Measurements from ENCODE around the gene CD9. TPM values are rescaled to one million over a fixed set of nuclear protein-coding genes. Genes with fewer than 3 reads are reported as not detected.
A peak's percentile ranks its signal among the peaks of the same experiment; 100 is the strongest.

CD9 gene
- total and polyA plus RNA-seq, 12 donors = 14.9 to 461 (median 276) TPM

DNA sequence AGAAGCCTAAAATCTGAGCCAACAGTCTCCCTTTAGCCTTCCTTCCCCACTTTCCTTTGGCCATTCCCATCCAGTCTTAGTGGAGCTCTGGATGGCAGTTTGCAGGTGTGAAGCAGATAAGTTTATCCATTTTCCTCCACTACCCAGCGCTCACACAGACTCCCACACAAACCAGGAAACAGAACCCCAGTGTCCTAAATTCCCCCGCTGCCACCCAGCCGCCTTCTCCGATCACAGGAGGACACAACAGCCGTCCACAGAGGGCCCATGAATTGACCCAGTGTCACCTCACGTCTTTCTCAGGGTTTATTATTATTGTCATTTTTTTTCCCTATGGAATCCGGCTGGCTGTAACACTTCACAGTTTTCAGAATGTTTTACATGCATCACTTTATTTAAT is 16.4 kb downstream of the CD9 start:
- H3K4me1 ChIP-seq (replicated peaks in 1 of 2) = peaks cover 46 to 75% of the 10 kb centered on the region in 2 donors
- DNase-seq = no peak
- WGBS, 4 donors = 77 to 83% (median 82%) methylated on average over 7 of the region's 7 CpGs
- intact Hi-C loops (cut with DNase I) = no loop called here
- no peak overlapping the region for H3K4me3 ChIP-seq
- TF ChIP-seq, protein P1, sequence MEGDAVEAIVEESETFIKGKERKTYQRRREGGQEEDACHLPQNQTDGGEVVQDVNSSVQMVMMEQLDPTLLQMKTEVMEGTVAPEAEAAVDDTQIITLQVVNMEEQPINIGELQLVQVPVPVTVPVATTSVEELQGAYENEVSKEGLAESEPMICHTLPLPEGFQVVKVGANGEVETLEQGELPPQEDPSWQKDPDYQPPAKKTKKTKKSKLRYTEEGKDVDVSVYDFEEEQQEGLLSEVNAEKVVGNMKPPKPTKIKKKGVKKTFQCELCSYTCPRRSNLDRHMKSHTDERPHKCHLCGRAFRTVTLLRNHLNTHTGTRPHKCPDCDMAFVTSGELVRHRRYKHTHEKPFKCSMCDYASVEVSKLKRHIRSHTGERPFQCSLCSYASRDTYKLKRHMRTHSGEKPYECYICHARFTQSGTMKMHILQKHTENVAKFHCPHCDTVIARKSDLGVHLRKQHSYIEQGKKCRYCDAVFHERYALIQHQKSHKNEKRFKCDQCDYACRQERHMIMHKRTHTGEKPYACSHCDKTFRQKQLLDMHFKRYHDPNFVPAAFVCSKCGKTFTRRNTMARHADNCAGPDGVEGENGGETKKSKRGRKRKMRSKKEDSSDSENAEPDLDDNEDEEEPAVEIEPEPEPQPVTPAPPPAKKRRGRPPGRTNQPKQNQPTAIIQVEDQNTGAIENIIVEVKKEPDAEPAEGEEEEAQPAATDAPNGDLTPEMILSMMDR (IDR thresholded peaks at IDR 0.05) = no peak
- no peak for TF ChIP-seq POLR2A (IDR thresholded peaks at IDR 0.05)
- no peaks in the 10 kb centered on the region for H3K9me3 ChIP-seq (replicated peaks in 1 of 3)
- no peaks in the 10 kb centered on the region for H3K36me3 ChIP-seq (replicated peaks in 1 of 2)
- H3K27me3 ChIP-seq = no peaks in the 10 kb centered on the region
- H3K27ac ChIP-seq = peak overlapping the region; percentile 19 to 91 (median 78)

DNA sequence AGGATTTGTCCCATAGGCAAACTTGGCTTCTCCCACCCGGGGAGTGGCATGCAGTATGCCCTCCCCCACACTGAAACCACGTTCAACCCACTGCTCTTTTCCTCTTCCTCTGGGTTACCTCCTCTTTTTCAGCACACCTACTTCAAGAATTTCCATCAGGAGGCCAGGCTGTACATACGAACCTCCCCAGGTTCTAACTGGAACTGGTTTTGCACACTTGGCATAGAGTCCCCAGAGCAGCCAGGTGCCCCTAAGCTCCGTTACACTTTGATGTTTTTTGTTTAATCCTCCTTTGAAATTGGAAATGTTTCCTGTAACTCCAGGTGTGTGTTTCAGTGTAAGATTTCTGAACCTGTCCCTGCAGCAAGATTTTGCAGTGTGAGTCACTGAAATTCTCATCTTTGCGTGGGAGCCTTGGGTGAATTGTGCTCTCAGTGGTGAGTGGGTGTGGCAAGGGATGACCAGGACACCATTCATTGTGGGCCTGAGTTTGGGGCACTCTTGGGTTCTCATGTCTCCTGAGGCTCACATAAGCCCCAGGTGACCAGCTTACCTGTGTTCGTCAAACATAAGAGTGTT is 18.2 kb downstream of the CD9 start:
- Histone ChIP-seq H3K36me3 (replicated peaks in 1 of 2) (no peaks in the 10 kb centered on the region), H3K4me1 (replicated peaks in 1 of 2) (peaks cover 52 to 85% of the 10 kb centered on the region in 2 donors), H3K4me3 (no peak overlapping the region), H3K27me3 (no peaks in the 10 kb centered on the region), H3K9me3 (replicated peaks in 1 of 3) (no peaks in the 10 kb centered on the region), H3K27ac (peak overlapping the region in 1 of 5 donors; percentile 91)
- intact Hi-C loops (cut with DNase I) = no loop called here
- DNase-seq = no peak
- whole genome bisulfite sequencing, 4 donors = 71 to 81% (median 77%) methylated on average over 6 of the region's 6 CpGs
- TF ChIP-seq, protein P1 (IDR thresholded peaks at IDR 0.05) = no peak
- no peak for TF ChIP-seq POLR2A (IDR thresholded peaks at IDR 0.05)

DNA sequence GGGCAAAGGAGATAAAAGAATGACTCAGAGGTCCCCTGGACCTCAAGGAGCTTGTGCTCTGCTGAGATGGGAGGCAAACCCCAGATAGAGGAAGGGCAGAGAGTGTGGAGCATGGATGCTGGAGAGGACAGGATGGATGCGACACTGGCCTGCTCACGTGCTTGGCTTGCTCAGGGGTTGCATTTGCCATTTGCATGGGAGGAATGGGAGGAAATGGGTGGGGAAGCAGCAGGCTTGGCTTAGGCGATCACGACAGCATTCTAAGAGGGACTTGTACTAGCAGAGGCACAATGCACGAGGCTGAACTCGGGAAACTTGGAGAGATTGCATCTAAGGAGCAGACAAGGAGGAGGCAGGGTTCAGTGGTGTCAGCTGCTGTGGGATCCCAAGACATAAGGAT is 19.8 kb downstream of the CD9 start:
- Histone ChIP-seq H3K9me3 (replicated peaks in 1 of 3) (no peaks in the 10 kb centered on the region), H3K27me3 (no peaks in the 10 kb centered on the region), H3K36me3 (replicated peaks in 1 of 2) (no peaks in the 10 kb centered on the region), H3K27ac (peak overlapping the region in 1 of 5 donors; percentile 65), H3K4me1 (replicated peaks in 1 of 2) (peaks cover 50 to 85% of the 10 kb centered on the region in 2 donors), H3K4me3 (no peak overlapping the region)
- no peak for DNase-seq
- intact Hi-C loops (cut with DNase I) = no loop called here
- no peak for TF ChIP-seq POLR2A (IDR thresholded peaks at IDR 0.05)
- TF ChIP-seq, protein P1 (IDR thresholded peaks at IDR 0.05) = no peak
- WGBS, 4 donors = 76 to 88% (median 86%) methylated on average over 6 of the region's 6 CpGs

DNA sequence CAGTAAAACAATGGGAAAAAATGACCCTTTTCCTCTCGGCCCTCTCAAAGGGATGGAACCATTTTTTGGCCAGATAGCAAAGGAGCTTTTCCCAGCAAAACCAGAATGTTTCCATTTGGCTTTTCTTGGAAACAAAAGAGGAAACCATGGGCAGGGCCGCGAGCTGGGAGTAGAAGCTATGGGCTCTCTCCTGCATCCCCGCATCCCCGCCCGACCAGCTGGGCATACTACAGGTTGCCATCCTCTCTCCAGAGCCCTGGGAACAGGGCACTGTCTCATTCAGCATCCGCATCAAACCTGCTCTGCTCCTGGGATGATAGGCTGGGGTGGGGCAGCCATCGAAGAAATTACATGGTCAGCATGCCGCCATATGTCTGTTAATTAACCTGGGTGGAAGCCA is 20.9 kb downstream of the CD9 start:
- no peak overlapping the region for H3K4me3 ChIP-seq
- peaks cover 48 to 85% of the 10 kb centered on the region in 2 donors for H3K4me1 ChIP-seq (replicated peaks in 1 of 2)
- peak overlapping the region in 3 of 5 donors; percentile 10 to 65 (median 26) for H3K27ac ChIP-seq
- TF ChIP-seq, protein P1 (IDR thresholded peaks at IDR 0.05) = no peak
- TF ChIP-seq POLR2A (IDR thresholded peaks at IDR 0.05) = no peak
- 83 to 91% (median 89%) methylated on average over 7 to 9 of the region's 9 CpGs for WGBS, 4 donors
- no peak for DNase-seq
- intact Hi-C loops (cut with DNase I) = no loop called here
- peaks cover 0 to 9% of the 10 kb centered on the region in 2 donors for H3K36me3 ChIP-seq (replicated peaks in 1 of 2)
- H3K27me3 ChIP-seq = no peaks in the 10 kb centered on the region
- H3K9me3 ChIP-seq (replicated peaks in 1 of 3) = no peaks in the 10 kb centered on the region
